HG02571 (cell line): ENCODE data around the gene TAGLN2.
"Not testable (repeated sequence)": the region's sequence is repeated elsewhere in the genome, so short reads cannot be mapped to it uniquely, and the experiment has no call there.

ENCODE experiments used
- ATAC-seq: cut with Tn5 transposase; IDR thresholded peaks from one replicate; pipeline ENCODE4 v1.9.1; 2021; ENCODE audit warnings: mild to moderate bottlenecking, moderate library complexity; ENCODE audit not compliant: unreplicated experiment

The TAGLN2 gene

GRCh38 chr1:159906960-159907359, 18.3 kb downstream of the TAGLN2 start:
- ATAC-seq, result no peak

- ATAC-seq, result not testable (repeated sequence)
Observed at GRCh38 chr1:159904036-159904435, 21.3 kb downstream of the TAGLN2 start.

GRCh38 chr1:159902541-159902940, 22.8 kb downstream of the TAGLN2 start:
- no peak for ATAC-seq

- no peak for ATAC-seq
Observed at GRCh38 chr1:159900755-159901360, 24.4 kb downstream of the TAGLN2 start.

- no peak for ATAC-seq
Observed at GRCh38 chr1:159900086-159900680, 25.1 kb downstream of the TAGLN2 start, which contains the start of gene CFAP45. CFAP45 (minus strand) TSS chr1:159900165; CDS start chr1:159900098, 67 bp downstream.

- ATAC-seq, result not testable (repeated sequence)
Observed at GRCh38 chr1:159899634-159900033, 25.7 kb downstream of the TAGLN2 start.

GRCh38 chr1:159898527-159898926, 26.8 kb downstream of the TAGLN2 start:
- no peak for ATAC-seq

GRCh38 chr1:159897962-159898361, 27.3 kb downstream of the TAGLN2 start:
- no peak for ATAC-seq

- ATAC-seq, result no peak
Observed at GRCh38 chr1:159896546-159896930, 28.8 kb downstream of the TAGLN2 start.

- no peak for ATAC-seq
Observed at GRCh38 chr1:159895836-159896545, 29.3 kb downstream of the TAGLN2 start.

GRCh38 chr1:159895286-159895685, 30.0 kb downstream of the TAGLN2 start:
- no peak for ATAC-seq

GRCh38 chr1:159892944-159893343, 32.4 kb downstream of the TAGLN2 start:
- ATAC-seq, result no peak

- peak; percentile 71 for ATAC-seq
Observed at GRCh38 chr1:159891275-159892157, 33.8 kb downstream of the TAGLN2 start.

- no peak for ATAC-seq
Observed at GRCh38 chr1:159890390-159890789, 34.9 kb downstream of the TAGLN2 start.

- ATAC-seq, result peak; percentile 85
Observed at GRCh38 chr1:159889821-159890252, 35.5 kb downstream of the TAGLN2 start.

GRCh38 chr1:159889202-159889601, 36.1 kb downstream of the TAGLN2 start:
- no peak for ATAC-seq

- no peak for ATAC-seq
Observed at GRCh38 chr1:159884296-159884695, 41.0 kb downstream of the TAGLN2 start.

GRCh38 chr1:159883134-159883533, 42.2 kb downstream of the TAGLN2 start:
- no peak for ATAC-seq

GRCh38 chr1:159882527-159882862, 42.8 kb downstream of the TAGLN2 start:
- ATAC-seq, result no peak

- no peak for ATAC-seq
Observed at GRCh38 chr1:159881622-159882526, 43.4 kb downstream of the TAGLN2 start.
